ENCODE measurements around the gene VGLL4.

The VGLL4 gene

GRCh38 chr3:11621077-11621476, 22.6 kb downstream of the VGLL4 start:
- no peak for TF ChIP-seq CTCF (IDR thresholded peaks at IDR 0.05; ENCODE audit: low read depth, low read length)
- no peak for DNase-seq
- no peaks in the 10 kb centered on the region for H3K4me1 ChIP-seq
- H3K27me3 ChIP-seq, result no peaks in the 10 kb centered on the region
- H3K4me3 ChIP-seq (ENCODE audit: low read depth, low read length), result no peak overlapping the region
- H3K36me3 ChIP-seq, result no peaks in the 10 kb centered on the region
- no peaks in the 10 kb centered on the region for H3K9me3 ChIP-seq

GRCh38 chr3:11619946-11620652, 23.6 kb downstream of the VGLL4 start:
- no peaks in the 10 kb centered on the region for H3K4me1 ChIP-seq
- no peaks in the 10 kb centered on the region for H3K27me3 ChIP-seq
- no peak overlapping the region for H3K4me3 ChIP-seq (ENCODE audit: low read depth, low read length)
- no peak for DNase-seq
- no peaks in the 10 kb centered on the region for H3K9me3 ChIP-seq
- TF ChIP-seq CTCF (IDR thresholded peaks at IDR 0.05; ENCODE audit: low read depth, low read length), result no peak
- no peaks in the 10 kb centered on the region for H3K36me3 ChIP-seq

GRCh38 chr3:11619461-11619860, 24.3 kb downstream of the VGLL4 start:
- Histone ChIP-seq H3K9me3 (no peaks in the 10 kb centered on the region), H3K27me3 (no peaks in the 10 kb centered on the region), H3K36me3 (no peaks in the 10 kb centered on the region), H3K4me3 (ENCODE audit: low read depth, low read length) (no peak overlapping the region), H3K4me1 (no peaks in the 10 kb centered on the region)
- DNase-seq, result no peak
- TF ChIP-seq CTCF (IDR thresholded peaks at IDR 0.05; ENCODE audit: low read depth, low read length), result no peak

GRCh38 chr3:11618904-11619303, 24.8 kb downstream of the VGLL4 start:
- no peak for TF ChIP-seq CTCF (IDR thresholded peaks at IDR 0.05; ENCODE audit: low read depth, low read length)
- Histone ChIP-seq H3K9me3 (no peaks in the 10 kb centered on the region), H3K36me3 (no peaks in the 10 kb centered on the region), H3K27me3 (no peaks in the 10 kb centered on the region), H3K4me3 (ENCODE audit: low read depth, low read length) (no peak overlapping the region), H3K4me1 (no peaks in the 10 kb centered on the region)
- DNase-seq, result no peak

- Histone ChIP-seq H3K4me3 (ENCODE audit: low read depth, low read length) (no peak overlapping the region), H3K4me1 (peaks cover under 1% of the 10 kb centered on the region), H3K9me3 (no peaks in the 10 kb centered on the region), H3K27me3 (no peaks in the 10 kb centered on the region), H3K36me3 (no peaks in the 10 kb centered on the region)
- no peak for DNase-seq
- no peak for TF ChIP-seq CTCF (IDR thresholded peaks at IDR 0.05; ENCODE audit: low read depth, low read length)
These were observed 27.2 kb downstream of the VGLL4 start for GRCh38 chr3:11616551-11616950.

GRCh38 chr3:11613851-11614487, 29.7 kb downstream of the VGLL4 start:
- H3K4me1 ChIP-seq, result peaks cover 4% of the 10 kb centered on the region
- H3K4me3 ChIP-seq (ENCODE audit: low read depth, low read length), result no peak overlapping the region
- no peak for TF ChIP-seq CTCF (IDR thresholded peaks at IDR 0.05; ENCODE audit: low read depth, low read length)
- no peaks in the 10 kb centered on the region for H3K36me3 ChIP-seq
- DNase-seq, result no peak
- no peaks in the 10 kb centered on the region for H3K9me3 ChIP-seq
- no peaks in the 10 kb centered on the region for H3K27me3 ChIP-seq

Data from BE2C (cell line).